Keratinocyte (primary cell): Measurements from ENCODE around the gene SAC3D1. TPM values are rescaled to one million over a fixed set of nuclear protein-coding genes. Genes with fewer than 3 reads are reported as not detected.

Experiments
- DNase-seq: peaks from one replicate; pipeline ENCODE4 v3.0.0-alpha.2; 2011; ENCODE audit warnings: low read depth, missing footprints, low spot score
- FAIRE-seq: peaks from 2 replicates; lab custom pipeline; 2011; peaks lifted over from hg19 to GRCh38; lab: Jason Lieb, UNC
- H2AFZ ChIP-seq: 2 replicates; pipeline ENCODE4 v1.6.0; 2012; ENCODE audit warnings: low read length, control low read depth, inconsistent platforms; ENCODE audit not compliant: control insufficient read depth
- H3K27ac ChIP-seq: 2 replicates; pipeline ENCODE4 v1.5.1; 2011; ENCODE audit warnings: low read length; ENCODE audit not compliant: control insufficient read depth, insufficient read depth
- H3K27me3 ChIP-seq: 3 replicates; pipeline ENCODE4 v1.6.0; 2011; ENCODE audit warnings: low read length; ENCODE audit not compliant: control insufficient read depth, insufficient read depth; ENCODE audit errors: extremely low read depth
- H3K36me3 ChIP-seq, 2 experiments: 2 replicates in 1 of 2; 3 replicates in 1 of 2; pipeline ENCODE4 v1.5.1; 2011; ENCODE audit warnings: low read length in 2 of 2, mild to moderate bottlenecking in 1 of 2; ENCODE audit not compliant: control insufficient read depth in 2 of 2, insufficient read depth in 2 of 2; ENCODE audit errors: extremely low read depth in 1 of 2
- H3K4me1 ChIP-seq: 3 replicates; pipeline ENCODE4 v1.5.1; 2011; ENCODE audit warnings: low read length; ENCODE audit not compliant: control insufficient read depth, insufficient read depth; ENCODE audit errors: extremely low read depth
- H3K4me2 ChIP-seq: 3 replicates; pipeline ENCODE4 v1.6.0; 2011; ENCODE audit warnings: low read depth, low read length; ENCODE audit not compliant: control insufficient read depth, insufficient read depth; ENCODE audit errors: extremely low read depth
- H3K4me3 ChIP-seq, 3 experiments: fragments of 200-600 bp in 1 of 3; sonication (generic) in 1 of 3; 2 replicates in 2 of 3; 3 replicates in 1 of 3; pipeline ENCODE4 v1.5.1; 2011 to 2016; ENCODE audit warnings: low read length in 3 of 3, mild to moderate bottlenecking in 3 of 3, control low read depth in 2 of 3, inconsistent platforms in 1 of 3, low read depth in 1 of 3, mixed read lengths in 1 of 3, mixed run types in 1 of 3, moderate library complexity in 1 of 3; ENCODE audit not compliant: control insufficient read depth in 2 of 3, insufficient read depth in 2 of 3; ENCODE audit errors: extremely low read depth in 1 of 3
- H3K79me2 ChIP-seq: 2 replicates; pipeline ENCODE4 v1.6.0; 2012; ENCODE audit warnings: low read length; ENCODE audit not compliant: control insufficient read depth, insufficient read depth
- H3K9ac ChIP-seq: 3 replicates; pipeline ENCODE4 v1.6.0; 2011; ENCODE audit warnings: low read length; ENCODE audit not compliant: control insufficient read depth, insufficient read depth; ENCODE audit errors: extremely low read depth
- H3K9me1 ChIP-seq: 3 replicates; pipeline ENCODE4 v1.6.0; 2011; ENCODE audit warnings: low read length; ENCODE audit not compliant: control insufficient read depth, insufficient read depth; ENCODE audit errors: extremely low read depth
- H3K9me3 ChIP-seq: 2 replicates; pipeline ENCODE4 v1.5.1; 2012; ENCODE audit warnings: low read depth, low read length; ENCODE audit not compliant: control insufficient read depth
- H4K20me1 ChIP-seq: 3 replicates; pipeline ENCODE4 v1.6.0; 2011; ENCODE audit warnings: low read length; ENCODE audit not compliant: control insufficient read depth, insufficient read depth; ENCODE audit errors: extremely low read depth
- CTCF ChIP-seq, 3 experiments: IDR thresholded peaks in 1 of 3; conservative IDR thresholded peaks in 1 of 3; optimal IDR thresholded peaks in 1 of 3; 2 replicates in 2 of 3; 3 replicates in 1 of 3; pipeline versions ENCODE3 to v1.5.1; 2011; ENCODE audit warnings: low read length in 3 of 3, mild to moderate bottlenecking in 3 of 3, moderate library complexity in 2 of 3, control low read depth in 1 of 3, inconsistent platforms in 1 of 3; ENCODE audit not compliant: insufficient read depth in 2 of 3; ENCODE audit errors: extremely low read depth in 1 of 3
- EZH2 ChIP-seq: IDR thresholded peaks from one replicate; pipeline ENCODE4 v1.6.1; 2012; ENCODE audit warnings: inconsistent platforms, mild to moderate bottlenecking, low read length, moderate library complexity
- dilution Hi-C: fragments of 300-500 bp; cut with MboI; formaldehyde crosslinking; loops from one replicate; pipeline ENCODE4 v1.7.0; 2020; ENCODE audit warnings: low sequenced_read_pairs; ENCODE audit not compliant: extremely low pct_ligation_motif_present
- polyA plus RNA-seq, 5 experiments: library from polyadenylated mRNA; depleted of rRNA in 3 of 5; stranded (reverse) in 3 of 5; stranded (forward) in 1 of 5; unstranded in 1 of 5; fragments of >200 nt; gene quantifications; 1 replicate in 1 of 5; 2 replicates in 3 of 5; 3 replicates in 1 of 5; pipeline versions ENCODE4 v1.2.1 to v1.2.3, GENCODE V29; 2011 to 2012; ENCODE audit warnings: missing spikeins in 2 of 5, low read depth in 1 of 5, low replicate concordance in 1 of 5

Gene SAC3D1
- polyA plus RNA-seq, 1 donor (not counting 4 experiments of a cell fraction or from before 2014, with no cell fraction given), result 4.9 TPM

- no peaks in the 10 kb centered on the region for H3K27me3 ChIP-seq
- no peak for DNase-seq
- TF ChIP-seq CTCF (optimal IDR thresholded peaks at IDR 0.05 in 1 of 3, IDR thresholded peaks at IDR 0.05 in 1 of 3, conservative IDR thresholded peaks at IDR 0.05 in 1 of 3; ENCODE audit: extremely low read depth in 1 of 3, insufficient read depth in 2 of 3, low read length in 3 of 3) (no peak), EZH2 (no peak)
- H3K4me2 ChIP-seq, result no peak overlapping the region
- H3K4me3 ChIP-seq, result no peak overlapping the region
- no peaks in the 10 kb centered on the region for H3K9me3 ChIP-seq
- dilution Hi-C loops, result no loop called here
- no peak for FAIRE-seq
- H3K9me1 ChIP-seq, result peaks cover 2% of the 10 kb centered on the region
- peaks cover 5% of the 10 kb centered on the region for H3K79me2 ChIP-seq
- peaks cover 13 to 18% of the 10 kb centered on the region in 2 experiments for H3K36me3 ChIP-seq
- no peak overlapping the region for H3K9ac ChIP-seq
- H3K27ac ChIP-seq, result no peak overlapping the region
- H2AFZ ChIP-seq, result no peak overlapping the region
- no peaks in the 10 kb centered on the region for H3K4me1 ChIP-seq
- no peaks in the 10 kb centered on the region for H4K20me1 ChIP-seq
Observed at GRCh38 chr11:65019824-65020223, 21.2 kb upstream of the SAC3D1 start.

GRCh38 chr11:65021003-65021402 lies 20.0 kb upstream of the SAC3D1 start:
- dilution Hi-C loops, result no loop called here
- H3K36me3 ChIP-seq, result peaks cover 13 to 18% of the 10 kb centered on the region in 2 experiments
- no peak overlapping the region for H3K27ac ChIP-seq

More at GRCh38 chr11:65021003-65021402, 20.0 kb upstream of the SAC3D1 start:
- DNase-seq (no peak), FAIRE-seq (no peak)
- Histone ChIP-seq H3K9ac (no peak overlapping the region), H3K4me1 (no peaks in the 10 kb centered on the region), H3K4me2 (no peak overlapping the region), H3K9me1 (peaks cover 2% of the 10 kb centered on the region), H4K20me1 (no peaks in the 10 kb centered on the region), H3K27me3 (no peaks in the 10 kb centered on the region), H3K4me3 (no peak overlapping the region), H3K9me3 (no peaks in the 10 kb centered on the region), H2AFZ (no peak overlapping the region), H3K79me2 (peaks cover 4% of the 10 kb centered on the region)
- no peak for TF ChIP-seq CTCF (optimal IDR thresholded peaks at IDR 0.05 in 1 of 3, IDR thresholded peaks at IDR 0.05 in 1 of 3, conservative IDR thresholded peaks at IDR 0.05 in 1 of 3; ENCODE audit: extremely low read depth in 1 of 3, insufficient read depth in 2 of 3, low read length in 3 of 3)
